IMR-90 (cell line): ENCODE measurements around the gene PGLYRP3. TPM values are rescaled to one million over a fixed set of nuclear protein-coding genes. Genes with fewer than 3 reads are reported as not detected.

Experiments used
- ATAC-seq: fragments of 200-7000 bp; cut with Tn5 transposase; 2 replicates; pipeline ENCODE4 v1.9.1; 2020; ENCODE audit warnings: low read depth, mild to moderate bottlenecking, moderate library complexity
- Bru-seq: library from RNA; stranded (reverse); fragments of 400-500 nt; gene quantifications from one replicate; lab custom pipeline; 2021; lab: Mats Ljungman, UMichigan
- BruChase-seq, 2 experiments: library from RNA; stranded (reverse); fragments of 400-500 nt; gene quantifications; one replicate each; lab custom pipeline; 2021; lab: Mats Ljungman, UMichigan
- BruUV-seq: library from RNA; stranded (reverse); fragments of 400-500 nt; replicated peaks from 2 replicates; lab custom pipeline; 2021; lab: Mats Ljungman, UMichigan
- CTCF ChIA-PET: fragments of 300-600 bp; formaldehyde crosslinking; extraction: SDS; loops from one replicate; lab custom pipeline; 2021; ENCODE audit warnings: antibody characterized with exemption; lab: Yijun Ruan, JAX
- POLR2A ChIA-PET: fragments of 300-600 bp; sonication (Branson Sonifier 250); formaldehyde crosslinking; loops from one replicate; lab custom pipeline; 2022; ENCODE audit warnings: antibody characterized with exemption; ENCODE audit not compliant: unreplicated experiment; lab: Charles Lee
- DNase-seq: peaks from one replicate; pipeline ENCODE4 v3.0.0; 2013
- H2AFZ ChIP-seq: replicated peaks from 2 replicates; pipeline ENCODE3; 2013; ENCODE audit warnings: low read length, mild to moderate bottlenecking; ENCODE audit not compliant: poor library complexity
- H2AK5ac ChIP-seq: 2 replicates; pipeline ENCODE4 v1.6.1; 2013; ENCODE audit warnings: low read depth, low read length, inconsistent platforms
- H2AK9ac ChIP-seq: replicated peaks from 2 replicates; pipeline ENCODE3; 2013; ENCODE audit warnings: mild to moderate bottlenecking, low read depth, low read length, moderate library complexity; ENCODE audit not compliant: poor library complexity
- H2BK120ac ChIP-seq: 2 replicates; pipeline ENCODE4 v1.6.1; 2013; ENCODE audit warnings: low read depth, low read length, inconsistent platforms
- H2BK15ac ChIP-seq: 3 replicates; pipeline ENCODE4 v1.6.1; 2013; ENCODE audit warnings: low read depth, low read length, inconsistent platforms
- H2BK20ac ChIP-seq: 2 replicates; pipeline ENCODE4 v1.6.1; 2013; ENCODE audit warnings: low read depth, mild to moderate bottlenecking, inconsistent platforms, low read length, moderate library complexity
- H2BK5ac ChIP-seq: 2 replicates; pipeline ENCODE4 v1.6.1; 2013; ENCODE audit warnings: mild to moderate bottlenecking, low read depth, low read length, inconsistent platforms; ENCODE audit not compliant: poor library complexity, severe bottlenecking
- H3K14ac ChIP-seq: replicated peaks from 2 replicates; pipeline ENCODE4 v1.6.1; 2013; ENCODE audit warnings: low read depth, low read length, inconsistent platforms
- H3K18ac ChIP-seq: 2 replicates; pipeline ENCODE4 v1.6.1; 2013; ENCODE audit warnings: low read depth, low read length, control low read depth
- H3K23ac ChIP-seq: 2 replicates; pipeline ENCODE4 v1.6.1; 2013; ENCODE audit warnings: low read depth, low read length, inconsistent platforms
- H3K27ac ChIP-seq: 2 replicates; pipeline ENCODE4 v1.5.1; 2013; ENCODE audit warnings: mild to moderate bottlenecking, control low read depth, low read length; ENCODE audit not compliant: insufficient read depth
- H3K27me3 ChIP-seq: 2 replicates; pipeline ENCODE4 v1.6.1; 2013; ENCODE audit warnings: low read length; ENCODE audit not compliant: control insufficient read depth, insufficient read depth
- H3K36me3 ChIP-seq: 2 replicates; pipeline ENCODE4 v1.6.1; 2013; ENCODE audit warnings: low read length, mixed read lengths; ENCODE audit not compliant: control insufficient read depth, insufficient read depth
- H3K4ac ChIP-seq: 2 replicates; pipeline ENCODE4 v1.6.1; 2013; ENCODE audit warnings: low read depth, low read length, inconsistent platforms
- H3K4me1 ChIP-seq: 2 replicates; pipeline ENCODE4 v1.6.1; 2013; ENCODE audit warnings: low read length, mixed read lengths; ENCODE audit not compliant: control insufficient read depth, insufficient read depth
- H3K4me2 ChIP-seq: 2 replicates; pipeline ENCODE4 v1.6.1; 2013; ENCODE audit warnings: low read depth, mild to moderate bottlenecking, control low read depth, low read length, moderate library complexity
- H3K4me3 ChIP-seq: 2 replicates; pipeline ENCODE4 v1.5.1; 2013; ENCODE audit warnings: low read depth, mild to moderate bottlenecking, control low read depth, low read length, moderate library complexity; ENCODE audit not compliant: insufficient read depth
- H3K56ac ChIP-seq: 2 replicates; pipeline ENCODE4 v1.6.1; 2013; ENCODE audit warnings: low read length, inconsistent platforms; ENCODE audit not compliant: insufficient read depth; ENCODE audit errors: extremely low read depth
- H3K79me1 ChIP-seq, 2 experiments: 2 replicates each; pipeline ENCODE4 v1.6.1; 2013; ENCODE audit warnings: low read length in 2 of 2, inconsistent platforms in 1 of 2, low read depth in 1 of 2
- H3K9ac ChIP-seq: 2 replicates; pipeline ENCODE4 v1.6.1; 2013; ENCODE audit warnings: low read depth, low read length, control low read depth
- H3K9me1 ChIP-seq: 2 replicates; pipeline ENCODE4 v1.6.1; 2013; ENCODE audit warnings: low read length, inconsistent platforms; ENCODE audit not compliant: insufficient read depth
- H3K9me3 ChIP-seq: 2 replicates; pipeline ENCODE4 v1.6.1; 2013; ENCODE audit warnings: low read length; ENCODE audit not compliant: control insufficient read depth, insufficient read depth
- H4K20me1 ChIP-seq: 2 replicates; pipeline ENCODE4 v1.6.1; 2013; ENCODE audit warnings: low read length, inconsistent platforms; ENCODE audit not compliant: insufficient read depth
- H4K5ac ChIP-seq: 2 replicates; pipeline ENCODE4 v1.6.1; 2013; ENCODE audit warnings: mild to moderate bottlenecking, low read depth, low read length, control low read depth
- H4K8ac ChIP-seq, 2 experiments: 2 replicates each; pipeline ENCODE4 v1.6.1; 2013; ENCODE audit warnings: low read depth in 2 of 2, low read length in 2 of 2, control low read depth in 1 of 2, inconsistent platforms in 1 of 2
- H4K91ac ChIP-seq: 2 replicates; pipeline ENCODE4 v1.6.1; 2013; ENCODE audit warnings: low read depth, low read length, inconsistent platforms; ENCODE audit not compliant: insufficient read depth
- MAZ ChIP-seq: IDR thresholded peaks from 2 replicates; pipeline ENCODE4 v1.6.1; 2012; ENCODE audit warnings: low read depth, mild to moderate bottlenecking, low read length, improper control_type of control experiment, moderate library complexity, borderline replicate concordance
- WGBS, 2 experiments: methylation state at CpG; one replicate each; pipeline versions ENCODE4 v1.1.5 to v1.1.7; 2013; ENCODE audit warnings: missing lambda C conversion rate in 2 of 2; ENCODE audit not compliant: insufficient read length in 1 of 2; ENCODE audit errors: extremely low coverage in 2 of 2; 5-methylcytosine and 5-hydroxymethylcytosine counted together
- dilution Hi-C: fragments of 300-500 bp; cut with HindIII; formaldehyde crosslinking; loops from one replicate; pipeline ENCODE4 v1.14.3; 2018; ENCODE audit warnings: low sequenced_read_pairs; ENCODE audit not compliant: unreplicated experiment
- in situ Hi-C: fragments of 300-500 bp; cut with MboI; formaldehyde crosslinking; loops from 3 replicates; pipeline ENCODE4 v1.14.3; 2019; ENCODE audit warnings: low sequenced_read_pairs, inconsistent platforms, mixed read lengths
- intact Hi-C: fragments of 100-400 bp; cut with micrococcal nuclease; formaldehyde crosslinking; loops from 2 replicates; pipeline ENCODE4 v1.10.0; 2022
- long read RNA-seq: library from polyadenylated mRNA; unstranded; transcript quantifications from one replicate; pipeline ENCODE4 v2.0.0, GENCODE V29; 2021; ENCODE audit not compliant: unreplicated experiment
- polyA plus RNA-seq, 3 experiments: library from polyadenylated mRNA; depleted of rRNA; stranded (reverse); fragments of >200 nt; gene quantifications; 2 replicates each; pipeline ENCODE4 v1.2.3, GENCODE V29; 2012; ENCODE audit warnings: low replicate concordance in 1 of 3
- total RNA-seq: library from RNA; depleted of rRNA; stranded (reverse); fragments of >200 nt; gene quantifications from 2 replicates; pipeline ENCODE4 v1.2.3, GENCODE V29; 2012; rRNA removed

PGLYRP3 gene, protein sequence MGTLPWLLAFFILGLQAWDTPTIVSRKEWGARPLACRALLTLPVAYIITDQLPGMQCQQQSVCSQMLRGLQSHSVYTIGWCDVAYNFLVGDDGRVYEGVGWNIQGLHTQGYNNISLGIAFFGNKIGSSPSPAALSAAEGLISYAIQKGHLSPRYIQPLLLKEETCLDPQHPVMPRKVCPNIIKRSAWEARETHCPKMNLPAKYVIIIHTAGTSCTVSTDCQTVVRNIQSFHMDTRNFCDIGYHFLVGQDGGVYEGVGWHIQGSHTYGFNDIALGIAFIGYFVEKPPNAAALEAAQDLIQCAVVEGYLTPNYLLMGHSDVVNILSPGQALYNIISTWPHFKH
- total RNA-seq: not detected in 2 replicates
- polyA plus RNA-seq (2012; rRNA removed): not detected in 2 replicates
- polyA plus RNA-seq (2012; cell fraction: cytosol; rRNA removed): not detected in 2 replicates
- polyA plus RNA-seq (2012; cell fraction: nucleus; rRNA removed; ENCODE audit: low replicate concordance): not detected in 2 replicates
- not detected for Bru-seq, nascent RNA
- BruChase-seq, experiment 1, labeled RNA remaining after a 6-hour chase: not detected
- not detected for BruChase-seq, experiment 2, labeled RNA remaining after a 2-hour chase
- long read RNA-seq: 0 reads

DNA sequence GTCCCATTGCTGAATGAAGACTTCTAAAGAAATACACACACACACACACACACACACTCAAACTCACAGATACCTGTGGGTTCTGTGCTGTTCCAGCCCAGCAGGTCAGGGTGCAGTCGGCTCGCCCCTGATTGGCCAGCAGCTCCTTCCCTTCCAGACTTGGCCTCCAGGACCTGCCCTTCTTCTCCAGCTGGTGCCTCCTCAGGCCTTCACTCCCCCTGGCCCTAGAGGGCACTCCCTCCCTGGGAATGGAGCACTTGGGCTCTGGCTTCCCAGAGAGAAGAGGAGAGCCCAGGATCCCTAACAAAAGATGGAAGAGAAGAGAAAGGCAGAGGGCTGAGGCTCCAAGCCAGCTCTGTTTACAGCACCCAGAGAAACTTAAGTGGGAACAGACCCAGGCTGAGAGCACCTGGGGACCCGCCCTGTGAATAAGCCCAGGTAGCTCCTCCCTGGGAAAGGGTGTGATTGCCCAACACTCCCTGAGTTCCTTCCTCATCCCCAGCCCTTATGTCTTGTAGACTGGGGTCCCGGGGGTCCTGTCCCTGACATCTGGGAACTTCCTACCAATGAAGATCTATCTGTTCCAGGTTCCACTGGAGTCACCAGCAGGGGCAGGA is at the start of gene PGLYRP3:
PGLYRP3 (minus strand) TSS at position 383 of the 617 bp plus-strand sequence. CDS start 2,287 bp downstream, outside the sequence.
- DNase-seq: no peak
- Histone ChIP-seq H3K36me3 (no peaks in the 10 kb centered on the region), H3K18ac (no peak within 1 kb of the TSS), H4K8ac (no peak within 1 kb of the TSS), H3K14ac (no peak within 1 kb of the TSS), H3K4me1 (no peaks in the 10 kb centered on the region), H2BK5ac (no peak within 1 kb of the TSS), H3K4ac (no peak within 1 kb of the TSS), H4K20me1 (no peaks in the 10 kb centered on the region), H3K9me1 (no peaks in the 10 kb centered on the region), H3K27ac (no peak within 1 kb of the TSS), H3K4me2 (no peak within 1 kb of the TSS), H3K79me1 (no peaks in the 10 kb centered on the region), H4K5ac (no peak within 1 kb of the TSS), H2AFZ (no peak within 1 kb of the TSS), H3K4me3 (no peak within 1 kb of the TSS), H4K91ac (no peak within 1 kb of the TSS), H3K27me3 (no peaks in the 10 kb centered on the region), H2BK15ac (no peak within 1 kb of the TSS), H3K9ac (no peak within 1 kb of the TSS), H2BK120ac (no peak within 1 kb of the TSS), H2AK5ac (no peak within 1 kb of the TSS), H3K56ac (no peak within 1 kb of the TSS), H2AK9ac (no peak within 1 kb of the TSS), H3K23ac (no peak within 1 kb of the TSS), H3K9me3 (no peaks in the 10 kb centered on the region), H2BK20ac (no peak within 1 kb of the TSS)
- no CpG with 5 or more reads among the region's 4 CpGs for WGBS, 2 experiments
- dilution Hi-C loops (no loop called here), intact Hi-C loops (no loop called here), in situ Hi-C loops (no loop called here)
- POLR2A ChIA-PET: no interaction called here
- no peak for TF ChIP-seq MAZ
- CTCF ChIA-PET: no interaction called here
- no TSS peak for BruUV-seq
- ATAC-seq: no peak
